HepG2 (cell line): ENCODE data around the gene SRCIN1. TPM values are rescaled to one million over a fixed set of nuclear protein-coding genes. Genes with fewer than 3 reads are reported as not detected.

Experiments
- ARNT2 ChIP-seq: sonication (generic); formaldehyde crosslinking; IDR thresholded peaks from 2 replicates; pipeline ENCODE4 v1.8.0; 2022; ENCODE audit warnings: mild to moderate bottlenecking, low read depth, missing genetic modification reagents, moderate library complexity
- CERS6 ChIP-seq: sonication (generic); formaldehyde crosslinking; IDR thresholded peaks from 2 replicates; pipeline ENCODE4 v1.5.0; 2020; ENCODE audit warnings: missing genetic modification reagents
- DZIP1 ChIP-seq: sonication (generic); formaldehyde crosslinking; IDR thresholded peaks from 2 replicates; pipeline ENCODE4 v1.5.0; 2020; ENCODE audit warnings: mild to moderate bottlenecking, missing genetic modification reagents
- ESRRA ChIP-seq: sonication (generic); formaldehyde crosslinking; IDR thresholded peaks from 2 replicates; pipeline ENCODE4 v1.5.1; 2020; ENCODE audit warnings: mild to moderate bottlenecking, low read depth, missing genetic modification reagents
- FOXP1 ChIP-seq, 2 experiments: fragments of 450-650 bp in 1 of 2; IDR thresholded peaks; 2 replicates each; pipeline ENCODE4 v1.6.1; 2017 to 2018; ENCODE audit warnings: antibody characterized with exemption in 1 of 2
- HMG20B ChIP-seq: conservative IDR thresholded peaks from 2 replicates; pipeline ENCODE4 v1.6.1; 2016; ENCODE audit warnings: missing genetic modification reagents, missing compliant biosample characterization
- HOXD1 ChIP-seq: sonication (generic); formaldehyde crosslinking; IDR thresholded peaks from 2 replicates; pipeline ENCODE4 v1.5.0; 2020; ENCODE audit warnings: missing genetic modification reagents
- KAT8 ChIP-seq: IDR thresholded peaks from 2 replicates; pipeline ENCODE4 v1.6.1; 2016; ENCODE audit warnings: missing genetic modification reagents, missing compliant biosample characterization
- KDM6A ChIP-seq: IDR thresholded peaks from 2 replicates; pipeline ENCODE4 v1.6.1; 2016; ENCODE audit warnings: low read depth
- NCOR1 ChIP-seq: fragments of 200-600 bp; sonication (generic); IDR thresholded peaks from 2 replicates; pipeline ENCODE4 v1.7.0; 2017; ENCODE audit warnings: antibody characterized with exemption, low read length, borderline replicate concordance
- PRDM15 ChIP-seq: sonication (generic); formaldehyde crosslinking; IDR thresholded peaks from 2 replicates; pipeline ENCODE4 v1.4.0; 2020; ENCODE audit warnings: missing genetic modification reagents
- RXRB ChIP-seq: IDR thresholded peaks from 2 replicates; pipeline ENCODE4 v1.6.1; 2016; ENCODE audit warnings: borderline replicate concordance, missing genetic modification reagents, missing compliant biosample characterization
- SP140L ChIP-seq: sonication (generic); formaldehyde crosslinking; IDR thresholded peaks from 2 replicates; pipeline ENCODE4 v1.4.0; 2020; ENCODE audit warnings: missing genetic modification reagents, borderline replicate concordance
- ZC3H13 ChIP-seq: sonication (generic); formaldehyde crosslinking; IDR thresholded peaks from 2 replicates; pipeline ENCODE4 v1.8.1; 2023; ENCODE audit warnings: mild to moderate bottlenecking, missing genetic modification reagents, moderate library complexity
- ZEB1 ChIP-seq: IDR thresholded peaks from 2 replicates; pipeline ENCODE4 v1.6.1; 2012; ENCODE audit warnings: mild to moderate bottlenecking, low read depth, inconsistent platforms; ENCODE audit not compliant: insufficient replicate concordance
- ZFP36L2 ChIP-seq: sonication (generic); formaldehyde crosslinking; IDR thresholded peaks from 2 replicates; pipeline ENCODE4 v1.4.0; 2020; ENCODE audit warnings: missing genetic modification reagents
- ZIK1 ChIP-seq: sonication (generic); formaldehyde crosslinking; IDR thresholded peaks from 2 replicates; pipeline ENCODE4 v1.5.0; 2020; ENCODE audit warnings: mild to moderate bottlenecking, low read depth, missing genetic modification reagents, borderline replicate concordance
- ZKSCAN5 ChIP-seq: sonication (generic); formaldehyde crosslinking; IDR thresholded peaks from 2 replicates; pipeline ENCODE4 v1.5.1; 2020; ENCODE audit warnings: mild to moderate bottlenecking, missing genetic modification reagents
- ZMYM4 ChIP-seq: sonication (generic); formaldehyde crosslinking; IDR thresholded peaks from 2 replicates; pipeline ENCODE4 v1.8.1; 2023; ENCODE audit warnings: mild to moderate bottlenecking, missing genetic modification reagents
- ZNF468 ChIP-seq: sonication (generic); formaldehyde crosslinking; IDR thresholded peaks from 2 replicates; pipeline ENCODE4 v1.8.0; 2022; ENCODE audit warnings: mild to moderate bottlenecking, moderate library complexity, missing genetic modification reagents
- ZNF574 ChIP-seq: sonication (generic); formaldehyde crosslinking; IDR thresholded peaks from 2 replicates; pipeline ENCODE4 v1.4.0; 2020; ENCODE audit warnings: missing genetic modification reagents
- ZNF713 ChIP-seq: sonication (generic); formaldehyde crosslinking; IDR thresholded peaks from 2 replicates; pipeline ENCODE4 v1.4.0; 2020; ENCODE audit warnings: mild to moderate bottlenecking, missing genetic modification reagents
- ZNF737 ChIP-seq: sonication (generic); formaldehyde crosslinking; IDR thresholded peaks from 2 replicates; pipeline ENCODE4 v1.5.0; 2020; ENCODE audit warnings: missing genetic modification reagents, mild to moderate bottlenecking, borderline replicate concordance
- polyA plus RNA-seq, 8 experiments: library from polyadenylated mRNA; depleted of rRNA in 3 of 8; stranded (reverse) in 7 of 8; unstranded in 1 of 8; fragments of >200 nt; fragmentation: Illumina TruSeq in 4 of 8; extraction: Trizol in 4 of 8; gene quantifications; 2 replicates each; pipeline versions ENCODE4 v1.2.1 to v1.2.3, GENCODE V29; 2011 to 2016; ENCODE audit warnings: low read depth in 4 of 8, missing spikeins in 1 of 8, mixed read lengths in 1 of 8; ENCODE audit not compliant: insufficient read depth in 1 of 8
- total RNA-seq, 5 experiments: library from RNA; depleted of rRNA; stranded (reverse); fragments of >200 nt; fragmentation: Illumina TruSeq; extraction: Trizol; gene quantifications; 2 replicates each; pipeline ENCODE4 v1.2.3, GENCODE V29; 2016; ENCODE audit warnings: low read depth in 1 of 5

Gene SRCIN1
- total and polyA plus RNA-seq, 2 of the 13 experiments (the other 11 are each of a cell fraction or from before 2014, with no cell fraction given) = 1.2 to 9.6 TPM

- no peak for TF ChIP-seq ZNF574
- no peak for TF ChIP-seq FOXP1 (IDR thresholded peaks at IDR 0.05)
- no peak for TF ChIP-seq FOXP1 (CRISPR knock-in tag; IDR thresholded peaks at IDR 0.05)
- no peak for TF ChIP-seq HOXD1
- no peak for TF ChIP-seq ZC3H13 (CRISPR knock-in tag)
- TF ChIP-seq ESRRA = no peak
- no peak for TF ChIP-seq ZEB1
- TF ChIP-seq KDM6A (CRISPR knock-in tag) = no peak
- no peak for TF ChIP-seq ZNF468 (CRISPR knock-in tag)
- TF ChIP-seq ARNT2 (CRISPR knock-in tag) = no peak
- no peak for TF ChIP-seq CERS6 (CRISPR knock-in tag)
- TF ChIP-seq NCOR1 = no peak
- TF ChIP-seq ZKSCAN5 = no peak
- no peak for TF ChIP-seq ZFP36L2 (CRISPR knock-in tag)
- TF ChIP-seq ZIK1 (CRISPR knock-in tag) = peak; percentile 27; the same call in 1 of the 2 replicates
- TF ChIP-seq ZNF713 (CRISPR knock-in tag) = no peak
- TF ChIP-seq ZNF737 (CRISPR knock-in tag) = no peak
- no peak for TF ChIP-seq DZIP1 (CRISPR knock-in tag)
- no peak for TF ChIP-seq KAT8 (CRISPR knock-in tag)
- TF ChIP-seq RXRB = no peak
- no peak for TF ChIP-seq SP140L
- TF ChIP-seq PRDM15 (CRISPR knock-in tag) = no peak
- TF ChIP-seq HMG20B = no peak
- peak; percentile 36 for TF ChIP-seq ZMYM4 (CRISPR knock-in tag)
These were observed 13.7 kb upstream of the SRCIN1 start (continued) for GRCh38 chr17:38619451-38619795.
